AG04450 (cell line): ENCODE data around the gene MTHFD1L. TPM values are rescaled to one million over a fixed set of nuclear protein-coding genes. Genes with fewer than 3 reads are reported as not detected.

Source experiments
- CTCF ChIA-PET: fragments of 300-600, 350-600 bp; formaldehyde crosslinking; extraction: SDS; loops from one replicate; lab custom pipeline; 2022; ENCODE audit warnings: antibody characterized with exemption, inconsistent platforms; lab: Charles Lee
- POLR2A ChIA-PET: fragments of 350-600 bp; formaldehyde crosslinking; extraction: SDS; loops from one replicate; lab custom pipeline; 2021; ENCODE audit warnings: antibody characterized with exemption, inconsistent platforms; lab: Yijun Ruan, JAX
- DNase-seq: peaks from one replicate; pipeline ENCODE4 v3.0.0-alpha.2; 2011; ENCODE audit warnings: low read depth, low spot score
- H3K27ac ChIP-seq: one replicate; pipeline ENCODE4 v1.5.1; 2012; ENCODE audit warnings: low read depth, low read length, control low read depth
- H3K27me3 ChIP-seq: one replicate; pipeline ENCODE4 v1.6.0; 2012; ENCODE audit warnings: low read length; ENCODE audit not compliant: control insufficient read depth, insufficient read depth
- H3K4me3 ChIP-seq: 2 replicates; pipeline ENCODE4 v1.5.1; 2011; ENCODE audit warnings: mild to moderate bottlenecking, low read depth, low read length, control low read depth
- H3K9me3 ChIP-seq: 2 replicates; pipeline ENCODE4 v1.5.1; 2012; ENCODE audit warnings: low read length; ENCODE audit not compliant: control insufficient read depth, insufficient read depth
- CTCF ChIP-seq: IDR thresholded peaks from 2 replicates; pipeline ENCODE4 v1.5.1; 2011; ENCODE audit warnings: low read depth, low read length, control low read depth, inconsistent platforms
- polyA plus RNA-seq: library from polyadenylated mRNA; depleted of rRNA; stranded (reverse); fragments of >200 nt; gene quantifications from 2 replicates; pipeline ENCODE4 v1.2.3, GENCODE V29; 2011

MTHFD1L gene
- polyA plus RNA-seq, 1 experiment, result 69.1 TPM

- no peak for DNase-seq
- no peak overlapping the region for H3K27ac ChIP-seq
- no peak for TF ChIP-seq CTCF
- no peak overlapping the region for H3K4me3 ChIP-seq
- H3K9me3 ChIP-seq, result no peaks in the 10 kb centered on the region; the same call in 1 of the 2 replicates
- H3K27me3 ChIP-seq, result no peaks in the 10 kb centered on the region
- ChIA-PET CTCF (interaction anchor here (0.8 to 3.0 kb wide), 4 partner anchors 14 to 415 kb away, joined by 3 to 32 read pairs (median 8); no protein-coding TSS in a partner anchor), POLR2A (interaction anchor here (0.7 kb wide), 1 partner anchor 926 kb away, joined by 7 read pairs; no protein-coding TSS in a partner anchor)
Measured at GRCh38 chr6:150908901-150909300, 43.4 kb downstream of the MTHFD1L start.

- no peaks in the 10 kb centered on the region for H3K27me3 ChIP-seq
- no peak for TF ChIP-seq CTCF
- H3K9me3 ChIP-seq, result no peaks in the 10 kb centered on the region; the same call in 1 of the 2 replicates
- H3K4me3 ChIP-seq, result no peak overlapping the region
- H3K27ac ChIP-seq, result no peak overlapping the region
- no peak for DNase-seq
- ChIA-PET CTCF (interaction anchor here (0.8 to 3.0 kb wide), 5 partner anchors 12 to 104 kb away, joined by 3 to 32 read pairs (median 3); no protein-coding TSS in a partner anchor), POLR2A (interaction anchor here (0.5 kb wide), 1 partner anchor 132 kb away, joined by 7 read pairs; no protein-coding TSS in a partner anchor)
Measured at GRCh38 chr6:150910561-150910960, 45.1 kb downstream of the MTHFD1L start.

GRCh38 chr6:150914372-150914771 lies 48.9 kb downstream of the MTHFD1L start:
- ChIA-PET CTCF (interaction anchor here (1.3 to 2.2 kb wide), 2 partner anchors 22 to 410 kb away, joined by 6 to 12 read pairs; no protein-coding TSS in a partner anchor), POLR2A (no interaction called here)
- Histone ChIP-seq H3K4me3 (no peak overlapping the region), H3K27ac (no peak overlapping the region), H3K27me3 (no peaks in the 10 kb centered on the region), H3K9me3 (no peaks in the 10 kb centered on the region; the same call in 1 of the 2 replicates)
- no peak for TF ChIP-seq CTCF
- no peak for DNase-seq

- Histone ChIP-seq H3K9me3 (no peaks in the 10 kb centered on the region; the same call in 1 of the 2 replicates), H3K27ac (peak overlapping the region; percentile 43), H3K27me3 (no peaks in the 10 kb centered on the region), H3K4me3 (no peak overlapping the region)
- TF ChIP-seq CTCF, result no peak
- CTCF ChIA-PET, result interaction anchor here (0.7 to 2.2 kb wide), 3 partner anchors 23 to 409 kb away, joined by 3 to 12 read pairs (median 6); no protein-coding TSS in a partner anchor
- no peak for DNase-seq
- POLR2A ChIA-PET, result no interaction called here
Measured at GRCh38 chr6:150915131-150915879, 49.8 kb downstream of the MTHFD1L start.

GRCh38 chr6:150915880-150916265 lies 50.4 kb downstream of the MTHFD1L start:
- no peak for DNase-seq
- Histone ChIP-seq H3K4me3 (no peak overlapping the region), H3K27ac (peak overlapping the region; percentile 43), H3K27me3 (no peaks in the 10 kb centered on the region), H3K9me3 (no peaks in the 10 kb centered on the region; the same call in 1 of the 2 replicates)
- TF ChIP-seq CTCF, result no peak
- CTCF ChIA-PET, result interaction anchor here (0.7 to 2.2 kb wide), 3 partner anchors 24 to 408 kb away, joined by 3 to 12 read pairs (median 6); no protein-coding TSS in a partner anchor
- POLR2A ChIA-PET, result no interaction called here
